ENCODE data around the gene JAKMIP3.

JAKMIP3 gene

GRCh38 chr10:132094581-132095234 lies 29.0 kb downstream of the JAKMIP3 start:
- FAIRE-seq (no peak), DNase-seq (ENCODE audit: insufficient read length, low spot score) (no peak)
- TF ChIP-seq CTCF (IDR thresholded peaks at IDR 0.05; ENCODE audit: insufficient read depth, missing control alignments), result no peak

DNA sequence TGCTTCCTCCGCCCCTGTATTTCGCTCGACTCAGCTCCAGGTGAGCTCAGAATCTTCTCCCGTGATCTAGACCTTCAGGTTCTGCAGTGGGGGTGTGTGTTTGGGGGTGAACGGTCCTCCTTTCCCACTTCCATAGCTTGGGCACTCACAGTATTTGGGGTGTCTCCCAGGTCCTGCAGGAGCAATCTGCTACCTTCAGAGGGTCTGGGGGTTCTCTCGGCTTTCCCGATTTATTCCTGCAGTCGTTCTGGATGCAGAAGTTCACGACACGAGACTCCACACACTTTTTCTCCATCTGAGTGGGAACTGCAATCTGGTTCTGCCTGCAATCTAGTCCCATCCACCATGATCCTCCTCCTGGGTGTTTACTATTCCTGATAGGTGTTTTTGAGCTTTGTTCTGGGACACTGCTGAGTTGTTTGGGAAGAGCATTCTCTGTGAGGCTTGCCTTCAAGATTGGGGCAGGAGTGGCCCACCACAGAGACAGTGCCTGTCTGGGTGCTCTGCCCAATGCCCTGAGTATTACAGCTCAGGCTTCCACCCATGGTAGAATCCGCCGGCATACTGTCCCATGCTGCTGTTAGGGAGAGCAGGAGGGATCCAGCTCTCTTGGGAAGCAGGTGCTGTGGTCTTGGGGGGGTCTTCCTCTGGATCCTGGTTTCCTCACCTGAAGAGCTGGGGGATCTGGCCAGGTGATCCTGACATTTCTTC lies 29.8 kb downstream of the JAKMIP3 start:
- FAIRE-seq (no peak), DNase-seq (ENCODE audit: insufficient read length, low spot score) (no peak)
- TF ChIP-seq CTCF (IDR thresholded peaks at IDR 0.05; ENCODE audit: insufficient read depth, missing control alignments), result no peak

- DNase-seq (ENCODE audit: insufficient read length, low spot score) (no peak), FAIRE-seq (no peak)
- no peak for TF ChIP-seq CTCF (IDR thresholded peaks at IDR 0.05; ENCODE audit: insufficient read depth, missing control alignments)
These were observed 30.5 kb downstream of the JAKMIP3 start for GRCh38 chr10:132096223-132096622.

DNA sequence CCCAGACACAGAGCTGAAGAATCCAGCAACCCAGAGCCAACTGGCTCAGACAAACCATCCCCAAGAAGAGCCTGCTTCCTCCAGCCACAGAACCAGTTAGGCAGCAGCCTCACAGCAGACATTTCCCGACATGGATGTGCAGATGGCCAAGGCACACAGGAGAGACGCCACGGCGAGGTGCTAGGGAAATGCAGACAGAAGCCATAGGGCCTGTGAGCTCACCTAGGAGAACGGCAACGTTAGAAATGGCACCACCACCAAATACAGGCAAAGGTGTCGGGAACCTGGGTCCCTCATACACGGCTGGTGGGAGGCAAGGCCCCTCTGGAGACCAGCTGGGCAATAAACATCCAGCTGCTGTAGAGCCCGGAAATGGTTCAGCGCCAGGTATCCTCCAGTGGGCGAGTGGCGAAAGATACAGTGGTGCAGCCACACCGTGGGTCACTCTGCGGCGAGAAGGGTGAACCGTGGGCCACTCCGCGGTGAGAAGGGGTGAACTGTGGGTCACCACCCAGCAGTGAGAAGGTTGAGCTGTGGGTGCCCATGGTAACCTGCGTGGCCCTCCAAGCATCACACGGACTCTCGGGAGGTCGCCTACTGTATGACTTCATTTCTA lies 31.2 kb downstream of the JAKMIP3 start:
- DNase-seq (ENCODE audit: insufficient read length, low spot score), result no peak
- no peak for TF ChIP-seq CTCF (IDR thresholded peaks at IDR 0.05; ENCODE audit: insufficient read depth, missing control alignments)
- no peak for FAIRE-seq

DNA sequence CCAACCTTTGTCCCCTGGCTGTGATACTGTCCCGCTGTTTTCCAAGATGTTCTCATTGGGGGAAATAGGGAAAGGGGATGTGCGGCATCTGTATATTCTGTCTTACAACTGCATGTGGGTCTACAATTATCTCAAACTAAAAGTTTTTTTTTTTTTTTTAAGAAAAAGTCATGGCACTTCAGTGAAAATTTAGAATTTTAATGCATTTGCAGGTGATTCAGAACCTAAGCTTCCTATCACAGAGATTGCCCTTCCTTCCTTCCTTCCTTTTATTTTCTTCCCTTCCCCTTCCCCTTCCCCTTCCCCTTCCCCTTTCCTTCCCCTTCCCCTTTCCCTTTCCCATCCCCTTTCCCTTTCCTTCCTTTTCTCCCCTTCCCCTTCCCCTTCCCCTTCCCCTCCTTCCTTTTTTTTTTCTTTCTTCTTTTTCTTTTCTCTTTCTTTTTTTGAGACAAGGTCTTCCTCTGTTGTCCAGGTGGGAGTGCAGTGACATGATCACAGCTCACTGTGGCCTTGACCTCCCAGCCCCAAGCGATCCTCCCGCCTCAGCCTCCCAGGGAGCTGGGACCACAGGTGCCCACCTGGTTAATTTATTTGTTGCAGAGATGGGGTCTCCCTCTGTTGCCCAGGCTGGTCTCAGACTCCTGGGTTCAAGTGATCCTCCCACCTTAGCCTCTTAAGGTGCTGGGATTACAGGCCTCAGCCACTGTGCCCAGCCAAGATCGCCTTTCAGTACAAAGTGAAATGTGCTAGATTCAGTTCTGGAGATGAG lies 32.0 kb downstream of the JAKMIP3 start:
- no peak for DNase-seq (ENCODE audit: insufficient read length, low spot score)
- TF ChIP-seq CTCF (IDR thresholded peaks at IDR 0.05; ENCODE audit: insufficient read depth, missing control alignments), result no peak
- no peak for FAIRE-seq

DNA sequence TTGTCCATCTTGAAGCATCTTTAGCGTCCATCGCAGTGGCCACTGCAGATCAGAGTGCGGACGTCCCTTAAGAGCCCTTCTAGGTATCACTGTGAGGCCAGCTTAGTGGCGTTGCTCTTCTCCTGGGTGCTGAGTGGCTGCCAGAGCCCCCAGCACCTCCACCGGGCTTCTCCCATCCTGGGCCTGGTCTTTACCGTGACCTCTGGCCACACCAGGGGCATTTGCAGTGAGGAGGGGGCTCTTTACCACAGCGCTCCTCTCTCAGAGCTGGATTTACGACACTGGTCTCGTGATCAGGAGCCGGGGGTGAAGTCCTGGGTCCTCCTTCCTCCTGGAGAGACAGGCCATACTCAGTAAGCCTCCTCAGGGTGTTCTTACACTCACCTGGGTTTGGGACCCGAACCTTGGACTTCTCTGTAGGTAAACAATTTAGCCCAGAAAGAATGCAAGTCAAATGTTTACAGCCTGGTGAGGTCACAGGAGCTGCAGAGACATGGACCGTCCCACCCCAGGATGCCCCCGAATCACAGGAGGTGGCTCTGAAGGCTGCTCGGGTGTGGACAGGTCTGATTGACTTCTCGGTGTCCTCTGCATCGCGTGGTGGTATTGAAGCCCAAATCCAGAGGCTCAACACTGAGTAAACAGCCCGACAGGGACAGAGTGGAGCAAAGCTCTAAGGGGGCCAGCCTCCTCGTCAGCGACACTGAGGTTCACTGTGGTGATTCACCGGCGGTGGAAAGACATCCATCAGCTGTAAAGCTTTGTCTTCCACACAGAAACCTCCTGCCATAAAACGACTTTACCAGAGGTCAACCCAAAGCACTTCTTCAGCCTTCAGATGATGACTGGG lies 33.0 kb downstream of the JAKMIP3 start:
- no peak for DNase-seq (ENCODE audit: insufficient read length, low spot score)
- FAIRE-seq, result no peak
- TF ChIP-seq CTCF (IDR thresholded peaks at IDR 0.05; ENCODE audit: insufficient read depth, missing control alignments), result no peak

Data from D721Med (cell line).